ENCODE results near the gene COL28A1.

Gene COL28A1

GRCh38 chr7:7317850-7318249 is 217.8 kb downstream of the COL28A1 start:
- DNase-seq (ENCODE audit: low spot score) = no peak
- TF ChIP-seq CTCF (IDR thresholded peaks at IDR 0.05; ENCODE audit: extremely low read depth, missing control alignments) = no peak

GRCh38 chr7:7315851-7316250 is 219.8 kb downstream of the COL28A1 start:
- DNase-seq (ENCODE audit: low spot score) = no peak
- TF ChIP-seq CTCF (IDR thresholded peaks at IDR 0.05; ENCODE audit: extremely low read depth, missing control alignments) = no peak

- TF ChIP-seq CTCF (IDR thresholded peaks at IDR 0.05; ENCODE audit: extremely low read depth, missing control alignments) = no peak
- DNase-seq (ENCODE audit: low spot score) = no peak
These were observed 223.3 kb downstream of the COL28A1 start for GRCh38 chr7:7312323-7312722.

- DNase-seq (ENCODE audit: low spot score) = no peak
- no peak for TF ChIP-seq CTCF (IDR thresholded peaks at IDR 0.05; ENCODE audit: extremely low read depth, missing control alignments)
These were observed 224.7 kb downstream of the COL28A1 start for GRCh38 chr7:7311001-7311400.

GRCh38 chr7:7309203-7309602 is 226.5 kb downstream of the COL28A1 start:
- TF ChIP-seq CTCF (IDR thresholded peaks at IDR 0.05; ENCODE audit: extremely low read depth, missing control alignments) = no peak
- no peak for DNase-seq (ENCODE audit: low spot score)
